ENCODE data around the gene MCM3AP.

DNA sequence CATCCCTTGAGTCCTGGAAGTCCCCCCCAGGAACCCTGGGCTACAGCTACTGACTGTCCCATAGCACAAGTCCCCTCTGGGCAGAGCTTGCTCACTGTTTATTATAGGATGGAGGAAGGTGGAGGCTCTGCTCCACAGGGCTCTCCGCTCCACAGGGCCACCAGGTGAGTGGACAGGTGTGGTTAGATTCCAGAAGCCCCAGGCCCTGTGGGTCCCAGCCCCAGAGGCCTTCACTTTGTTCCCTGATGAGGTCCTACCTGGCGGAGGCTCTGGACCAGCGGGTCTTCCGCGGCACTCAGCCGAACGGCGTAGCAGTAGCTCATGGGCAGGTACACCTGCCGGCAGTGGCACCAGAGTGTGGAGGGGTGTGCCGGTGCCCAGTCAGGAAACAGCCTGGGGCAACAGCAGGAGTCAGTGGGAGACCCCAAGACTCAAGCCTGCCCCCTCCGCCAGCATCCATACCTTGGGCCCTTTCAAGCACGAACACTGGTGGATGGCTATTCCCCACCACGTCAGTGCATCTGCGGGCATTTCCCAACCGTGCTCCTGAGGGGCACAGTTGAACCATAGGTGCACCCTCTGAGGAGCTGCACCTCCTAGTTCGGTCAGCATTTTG is 69.2 kb downstream of the MCM3AP start:
- TF ChIP-seq, protein P1, sequence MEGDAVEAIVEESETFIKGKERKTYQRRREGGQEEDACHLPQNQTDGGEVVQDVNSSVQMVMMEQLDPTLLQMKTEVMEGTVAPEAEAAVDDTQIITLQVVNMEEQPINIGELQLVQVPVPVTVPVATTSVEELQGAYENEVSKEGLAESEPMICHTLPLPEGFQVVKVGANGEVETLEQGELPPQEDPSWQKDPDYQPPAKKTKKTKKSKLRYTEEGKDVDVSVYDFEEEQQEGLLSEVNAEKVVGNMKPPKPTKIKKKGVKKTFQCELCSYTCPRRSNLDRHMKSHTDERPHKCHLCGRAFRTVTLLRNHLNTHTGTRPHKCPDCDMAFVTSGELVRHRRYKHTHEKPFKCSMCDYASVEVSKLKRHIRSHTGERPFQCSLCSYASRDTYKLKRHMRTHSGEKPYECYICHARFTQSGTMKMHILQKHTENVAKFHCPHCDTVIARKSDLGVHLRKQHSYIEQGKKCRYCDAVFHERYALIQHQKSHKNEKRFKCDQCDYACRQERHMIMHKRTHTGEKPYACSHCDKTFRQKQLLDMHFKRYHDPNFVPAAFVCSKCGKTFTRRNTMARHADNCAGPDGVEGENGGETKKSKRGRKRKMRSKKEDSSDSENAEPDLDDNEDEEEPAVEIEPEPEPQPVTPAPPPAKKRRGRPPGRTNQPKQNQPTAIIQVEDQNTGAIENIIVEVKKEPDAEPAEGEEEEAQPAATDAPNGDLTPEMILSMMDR (conservative IDR thresholded peaks at IDR 0.05; ENCODE audit: low read depth, low read length) = no peak
- no peak for TF ChIP-seq EZH2phosphoT487 (IDR thresholded peaks at IDR 0.05; ENCODE audit: borderline replicate concordance, low read length)
- no peak for TF ChIP-seq EZH2 (IDR thresholded peaks at IDR 0.05; ENCODE audit: low read length, unreplicated experiment)
